GM23338 (cell line): ENCODE results near the gene STX16. TPM values are rescaled to one million over a fixed set of nuclear protein-coding genes. Genes with fewer than 3 reads are reported as not detected.

Source experiments
- ATAC-seq: fragments of 200-7000 bp; cut with Tn5 transposase; 3 replicates; pipeline ENCODE4 v1.9.1; 2020
- DNase-seq: peaks from one replicate; pipeline ENCODE4 v3.0.0-alpha.2; 2015; ENCODE audit warnings: low spot score
- H2AFZ ChIP-seq: fragments of 200-600 bp; sonication (generic); 2 replicates; pipeline ENCODE4 v1.8.0; 2016; ENCODE audit warnings: antibody characterized with exemption, mild to moderate bottlenecking, moderate library complexity
- H3F3A ChIP-seq: fragments of 200-600 bp; sonication (generic); replicated peaks from 2 replicates; pipeline ENCODE4 v1.8.0; 2017; ENCODE audit warnings: antibody characterized with exemption, mixed run types, low read depth
- H3K27ac ChIP-seq: fragments of 200-600 bp; sonication (generic); 2 replicates; pipeline ENCODE4 v1.6.1; 2016; ENCODE audit warnings: low read depth
- H3K27me3 ChIP-seq: fragments of 200-600 bp; sonication (generic); 2 replicates; pipeline ENCODE4 v1.8.0; 2016; ENCODE audit warnings: mild to moderate bottlenecking, mixed run types, moderate library complexity; ENCODE audit not compliant: insufficient read depth
- H3K36me3 ChIP-seq: fragments of 200-600 bp; sonication (generic); 2 replicates; pipeline ENCODE4 v1.8.0; 2016; ENCODE audit warnings: mild to moderate bottlenecking; ENCODE audit not compliant: insufficient read depth
- H3K4me1 ChIP-seq: fragments of 200-600 bp; sonication (generic); 2 replicates; pipeline ENCODE4 v1.8.0; 2016; ENCODE audit warnings: mild to moderate bottlenecking, moderate library complexity; ENCODE audit not compliant: insufficient read depth
- H3K4me2 ChIP-seq: fragments of 200-600 bp; sonication (generic); 2 replicates; pipeline ENCODE4 v1.7.1; 2017; ENCODE audit warnings: mixed run types
- H3K4me3 ChIP-seq: fragments of 200-600 bp; sonication (generic); 2 replicates; pipeline ENCODE4 v1.6.1; 2016; ENCODE audit warnings: mixed run types
- H3K79me2 ChIP-seq: fragments of 200-600 bp; sonication (generic); replicated peaks from 2 replicates; pipeline ENCODE4 v1.8.0; 2017; ENCODE audit warnings: mild to moderate bottlenecking; ENCODE audit not compliant: insufficient read depth
- H3K9me2 ChIP-seq: fragments of 200-600 bp; sonication (generic); 2 replicates; pipeline ENCODE4 v1.8.0; 2017; ENCODE audit not compliant: insufficient read depth
- H4K20me1 ChIP-seq: fragments of 200-600 bp; sonication (generic); replicated peaks from 2 replicates; pipeline ENCODE4 v1.8.0; 2017; ENCODE audit warnings: mild to moderate bottlenecking; ENCODE audit not compliant: insufficient read depth
- H3K27ac Mint-ChIP-seq: 2 replicates; pipeline ENCODE4 v1.8.0; 2020; ENCODE audit warnings: inconsistent platforms, mild to moderate bottlenecking, moderate library complexity, mixed read lengths
- H3K27me3 Mint-ChIP-seq: 3 replicates; pipeline ENCODE4 v1.8.0; 2022; ENCODE audit warnings: low read depth, mild to moderate bottlenecking, moderate library complexity, mixed read lengths, inconsistent platforms; ENCODE audit not compliant: insufficient read depth, poor library complexity
- H3K36me3 Mint-ChIP-seq: 3 replicates; pipeline ENCODE4 v1.8.0; 2021; ENCODE audit warnings: low read depth, mild to moderate bottlenecking, inconsistent platforms, moderate library complexity, mixed read lengths
- H3K4me1 Mint-ChIP-seq: 3 replicates; pipeline ENCODE4 v1.8.0; 2020; ENCODE audit warnings: mild to moderate bottlenecking, inconsistent platforms, mixed read lengths
- H3K4me3 Mint-ChIP-seq: 3 replicates; pipeline ENCODE4 v1.8.0; 2021; ENCODE audit warnings: moderate library complexity, mild to moderate bottlenecking, inconsistent platforms, mixed read lengths
- H3K9me3 Mint-ChIP-seq: 3 replicates; pipeline ENCODE4 v1.8.0; 2020; ENCODE audit warnings: moderate library complexity, mild to moderate bottlenecking, inconsistent platforms, mixed read lengths
- CREB1 ChIP-seq: fragments of 250-450 bp; sonication (Bioruptor Pico); IDR thresholded peaks from 2 replicates; pipeline ENCODE4 v1.5.0; 2020; ENCODE audit warnings: low read depth, mild to moderate bottlenecking, moderate library complexity
- EZH2 ChIP-seq: fragments of 200-600 bp; sonication (generic); IDR thresholded peaks from one replicate; pipeline ENCODE4 v1.8.0; 2017; ENCODE audit warnings: antibody characterized with exemption, mild to moderate bottlenecking, low read depth; ENCODE audit not compliant: unreplicated experiment
- EZH2phosphoT487 ChIP-seq: fragments of 200-600 bp; sonication (generic); IDR thresholded peaks from one replicate; pipeline ENCODE4 v1.8.1; 2018; ENCODE audit warnings: antibody characterized with exemption; ENCODE audit not compliant: unreplicated experiment
- JUNB ChIP-seq: IDR thresholded peaks from one replicate; pipeline ENCODE4 v1.6.1; 2016; ENCODE audit warnings: antibody characterized with exemption; ENCODE audit not compliant: unreplicated experiment
- NANOG ChIP-seq: IDR thresholded peaks from 2 replicates; pipeline ENCODE4 v1.6.1; 2016; ENCODE audit warnings: antibody characterized with exemption, borderline replicate concordance
- POLR2AphosphoS5 ChIP-seq: IDR thresholded peaks from 2 replicates; pipeline ENCODE4 v1.6.1; 2016; ENCODE audit warnings: antibody characterized with exemption, low read depth
- STAT1 ChIP-seq: IDR thresholded peaks from one replicate; pipeline ENCODE4 v1.6.1; 2016; ENCODE audit warnings: antibody characterized with exemption; ENCODE audit not compliant: unreplicated experiment
- ZNF114 ChIP-seq: fragments of 250-450 bp; sonication (Bioruptor Pico); IDR thresholded peaks from 2 replicates; pipeline ENCODE4 v1.5.0; 2020; ENCODE audit warnings: mild to moderate bottlenecking, moderate library complexity
- ZNF331 ChIP-seq: fragments of 250-450 bp; sonication (Bioruptor Pico); IDR thresholded peaks from 2 replicates; pipeline ENCODE4 v1.5.0; 2020; ENCODE audit warnings: low read depth, mild to moderate bottlenecking, moderate library complexity
- polyA plus RNA-seq: library from polyadenylated mRNA; unstranded; fragments of >200 nt; fragmentation: Nextera tagmentation; extraction: Ambion mirVana; gene quantifications from 2 replicates; pipeline ENCODE4 v1.2.1, GENCODE V29; 2016
- total RNA-seq: library from RNA; depleted of rRNA; stranded (reverse); fragments of >200 nt; shearing (Covaris generic); gene quantifications from 2 replicates; pipeline ENCODE4 v1.2.3, GENCODE V29; 2014
- TF ChIP-seq, protein P1 (sequence below): IDR thresholded peaks from one replicate; pipeline ENCODE4 v1.6.1; 2018; ENCODE audit warnings: antibody characterized with exemption; ENCODE audit not compliant: unreplicated experiment
- TF ChIP-seq, protein P2 (sequence below): IDR thresholded peaks from 2 replicates; pipeline ENCODE4 v1.6.1; 2016; ENCODE audit warnings: antibody characterized with exemption
- TF ChIP-seq, protein P3 (sequence below): fragments of 250-450 bp; sonication (Bioruptor Pico); IDR thresholded peaks from 2 replicates; pipeline ENCODE4 v1.5.0; 2020; ENCODE audit warnings: mild to moderate bottlenecking, moderate library complexity
- TF ChIP-seq, protein P4 (sequence below), 2 experiments: fragments of 200-600 bp in 1 of 2; sonication (generic) in 1 of 2; conservative IDR thresholded peaks; 2 replicates each; pipeline versions ENCODE4 v1.5.1 to v1.6.1; 2016 to 2017; ENCODE audit warnings: antibody characterized with exemption in 2 of 2, low read depth in 2 of 2, mild to moderate bottlenecking in 2 of 2, moderate library complexity in 1 of 2

STX16 gene
- total and polyA plus RNA-seq, 2 experiments from 2014 or later: 31.2 to 70.5 TPM

DNA sequence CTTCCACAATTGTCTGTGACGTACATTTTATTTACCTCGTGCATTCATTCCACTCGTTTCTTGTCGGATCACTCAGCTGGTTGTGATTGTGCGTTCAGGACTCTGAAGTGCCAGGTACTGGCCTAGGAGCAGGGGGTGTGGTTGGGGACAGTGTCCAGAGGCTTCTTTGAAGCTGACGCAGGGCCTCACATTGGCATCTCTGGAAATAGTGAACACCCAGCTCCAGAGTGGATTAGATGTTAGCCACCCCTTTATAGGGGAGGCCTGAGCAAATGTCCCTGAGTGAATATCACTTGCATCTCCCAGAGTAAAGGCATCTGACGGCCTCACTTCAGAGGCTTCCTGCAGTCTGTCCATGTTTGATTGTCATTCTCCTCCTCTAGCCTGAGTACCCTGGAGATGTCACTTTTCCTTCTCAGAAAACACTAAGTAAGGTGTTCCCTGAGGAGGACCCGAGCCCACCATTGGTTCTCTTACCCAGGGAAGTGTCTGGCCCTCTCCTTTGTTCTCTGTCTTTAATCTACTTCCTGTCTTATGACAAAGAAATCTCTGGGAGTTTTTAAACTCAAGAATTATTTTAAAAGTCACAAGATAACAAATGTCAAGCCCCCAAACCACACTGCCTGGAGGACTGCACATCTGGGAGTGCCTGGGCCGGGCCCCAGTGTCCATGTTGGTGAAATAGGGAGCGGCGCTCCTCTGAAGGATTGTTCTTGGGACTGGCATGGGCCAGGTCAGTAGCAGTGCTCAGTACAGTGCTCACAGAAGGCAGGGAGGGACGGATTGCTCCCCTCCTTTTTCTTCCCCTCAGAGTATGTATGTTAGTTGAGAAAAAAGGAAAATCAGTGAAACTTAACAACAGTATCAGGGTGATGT, 10.8 kb downstream of the STX16 start:
- H3K27me3 Mint-ChIP-seq: peaks cover 6% of the 10 kb centered on the region
- Histone ChIP-seq H3K9me2 (no peaks in the 10 kb centered on the region), H3K4me2 (no peak overlapping the region), H3K79me2 (peaks cover 100% of the 10 kb centered on the region), H3K27ac (peak overlapping the region; percentile 48; the same call in 1 of the 2 replicates), H3K27me3 (no peaks in the 10 kb centered on the region), H3K36me3 (0 out of 2 replicates have a peak, but pooled peaks cover 2% of the 10 kb centered on the region), H2AFZ (no peak overlapping the region), H3K4me3 (no peak overlapping the region), H3K4me1 (peaks cover 64% of the 10 kb centered on the region), H4K20me1 (no peaks in the 10 kb centered on the region), H3F3A (no peaks in the 10 kb centered on the region)
- H3K4me3 Mint-ChIP-seq: no peak overlapping the region
- TF ChIP-seq POLR2AphosphoS5 (no peak), NANOG (no peak), EZH2 (no peak), ZNF331 (CRISPR knock-in tag) (no peak), ZNF114 (no peak), CREB1 (CRISPR knock-in tag) (no peak), STAT1 (no peak), JUNB (no peak), EZH2phosphoT487 (no peak)
- TF ChIP-seq, protein P1, sequence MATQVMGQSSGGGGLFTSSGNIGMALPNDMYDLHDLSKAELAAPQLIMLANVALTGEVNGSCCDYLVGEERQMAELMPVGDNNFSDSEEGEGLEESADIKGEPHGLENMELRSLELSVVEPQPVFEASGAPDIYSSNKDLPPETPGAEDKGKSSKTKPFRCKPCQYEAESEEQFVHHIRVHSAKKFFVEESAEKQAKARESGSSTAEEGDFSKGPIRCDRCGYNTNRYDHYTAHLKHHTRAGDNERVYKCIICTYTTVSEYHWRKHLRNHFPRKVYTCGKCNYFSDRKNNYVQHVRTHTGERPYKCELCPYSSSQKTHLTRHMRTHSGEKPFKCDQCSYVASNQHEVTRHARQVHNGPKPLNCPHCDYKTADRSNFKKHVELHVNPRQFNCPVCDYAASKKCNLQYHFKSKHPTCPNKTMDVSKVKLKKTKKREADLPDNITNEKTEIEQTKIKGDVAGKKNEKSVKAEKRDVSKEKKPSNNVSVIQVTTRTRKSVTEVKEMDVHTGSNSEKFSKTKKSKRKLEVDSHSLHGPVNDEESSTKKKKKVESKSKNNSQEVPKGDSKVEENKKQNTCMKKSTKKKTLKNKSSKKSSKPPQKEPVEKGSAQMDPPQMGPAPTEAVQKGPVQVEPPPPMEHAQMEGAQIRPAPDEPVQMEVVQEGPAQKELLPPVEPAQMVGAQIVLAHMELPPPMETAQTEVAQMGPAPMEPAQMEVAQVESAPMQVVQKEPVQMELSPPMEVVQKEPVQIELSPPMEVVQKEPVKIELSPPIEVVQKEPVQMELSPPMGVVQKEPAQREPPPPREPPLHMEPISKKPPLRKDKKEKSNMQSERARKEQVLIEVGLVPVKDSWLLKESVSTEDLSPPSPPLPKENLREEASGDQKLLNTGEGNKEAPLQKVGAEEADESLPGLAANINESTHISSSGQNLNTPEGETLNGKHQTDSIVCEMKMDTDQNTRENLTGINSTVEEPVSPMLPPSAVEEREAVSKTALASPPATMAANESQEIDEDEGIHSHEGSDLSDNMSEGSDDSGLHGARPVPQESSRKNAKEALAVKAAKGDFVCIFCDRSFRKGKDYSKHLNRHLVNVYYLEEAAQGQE: no peak
- TF ChIP-seq, protein P2, sequence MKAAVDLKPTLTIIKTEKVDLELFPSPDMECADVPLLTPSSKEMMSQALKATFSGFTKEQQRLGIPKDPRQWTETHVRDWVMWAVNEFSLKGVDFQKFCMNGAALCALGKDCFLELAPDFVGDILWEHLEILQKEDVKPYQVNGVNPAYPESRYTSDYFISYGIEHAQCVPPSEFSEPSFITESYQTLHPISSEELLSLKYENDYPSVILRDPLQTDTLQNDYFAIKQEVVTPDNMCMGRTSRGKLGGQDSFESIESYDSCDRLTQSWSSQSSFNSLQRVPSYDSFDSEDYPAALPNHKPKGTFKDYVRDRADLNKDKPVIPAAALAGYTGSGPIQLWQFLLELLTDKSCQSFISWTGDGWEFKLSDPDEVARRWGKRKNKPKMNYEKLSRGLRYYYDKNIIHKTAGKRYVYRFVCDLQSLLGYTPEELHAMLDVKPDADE: no peak
- TF ChIP-seq, protein P3, sequence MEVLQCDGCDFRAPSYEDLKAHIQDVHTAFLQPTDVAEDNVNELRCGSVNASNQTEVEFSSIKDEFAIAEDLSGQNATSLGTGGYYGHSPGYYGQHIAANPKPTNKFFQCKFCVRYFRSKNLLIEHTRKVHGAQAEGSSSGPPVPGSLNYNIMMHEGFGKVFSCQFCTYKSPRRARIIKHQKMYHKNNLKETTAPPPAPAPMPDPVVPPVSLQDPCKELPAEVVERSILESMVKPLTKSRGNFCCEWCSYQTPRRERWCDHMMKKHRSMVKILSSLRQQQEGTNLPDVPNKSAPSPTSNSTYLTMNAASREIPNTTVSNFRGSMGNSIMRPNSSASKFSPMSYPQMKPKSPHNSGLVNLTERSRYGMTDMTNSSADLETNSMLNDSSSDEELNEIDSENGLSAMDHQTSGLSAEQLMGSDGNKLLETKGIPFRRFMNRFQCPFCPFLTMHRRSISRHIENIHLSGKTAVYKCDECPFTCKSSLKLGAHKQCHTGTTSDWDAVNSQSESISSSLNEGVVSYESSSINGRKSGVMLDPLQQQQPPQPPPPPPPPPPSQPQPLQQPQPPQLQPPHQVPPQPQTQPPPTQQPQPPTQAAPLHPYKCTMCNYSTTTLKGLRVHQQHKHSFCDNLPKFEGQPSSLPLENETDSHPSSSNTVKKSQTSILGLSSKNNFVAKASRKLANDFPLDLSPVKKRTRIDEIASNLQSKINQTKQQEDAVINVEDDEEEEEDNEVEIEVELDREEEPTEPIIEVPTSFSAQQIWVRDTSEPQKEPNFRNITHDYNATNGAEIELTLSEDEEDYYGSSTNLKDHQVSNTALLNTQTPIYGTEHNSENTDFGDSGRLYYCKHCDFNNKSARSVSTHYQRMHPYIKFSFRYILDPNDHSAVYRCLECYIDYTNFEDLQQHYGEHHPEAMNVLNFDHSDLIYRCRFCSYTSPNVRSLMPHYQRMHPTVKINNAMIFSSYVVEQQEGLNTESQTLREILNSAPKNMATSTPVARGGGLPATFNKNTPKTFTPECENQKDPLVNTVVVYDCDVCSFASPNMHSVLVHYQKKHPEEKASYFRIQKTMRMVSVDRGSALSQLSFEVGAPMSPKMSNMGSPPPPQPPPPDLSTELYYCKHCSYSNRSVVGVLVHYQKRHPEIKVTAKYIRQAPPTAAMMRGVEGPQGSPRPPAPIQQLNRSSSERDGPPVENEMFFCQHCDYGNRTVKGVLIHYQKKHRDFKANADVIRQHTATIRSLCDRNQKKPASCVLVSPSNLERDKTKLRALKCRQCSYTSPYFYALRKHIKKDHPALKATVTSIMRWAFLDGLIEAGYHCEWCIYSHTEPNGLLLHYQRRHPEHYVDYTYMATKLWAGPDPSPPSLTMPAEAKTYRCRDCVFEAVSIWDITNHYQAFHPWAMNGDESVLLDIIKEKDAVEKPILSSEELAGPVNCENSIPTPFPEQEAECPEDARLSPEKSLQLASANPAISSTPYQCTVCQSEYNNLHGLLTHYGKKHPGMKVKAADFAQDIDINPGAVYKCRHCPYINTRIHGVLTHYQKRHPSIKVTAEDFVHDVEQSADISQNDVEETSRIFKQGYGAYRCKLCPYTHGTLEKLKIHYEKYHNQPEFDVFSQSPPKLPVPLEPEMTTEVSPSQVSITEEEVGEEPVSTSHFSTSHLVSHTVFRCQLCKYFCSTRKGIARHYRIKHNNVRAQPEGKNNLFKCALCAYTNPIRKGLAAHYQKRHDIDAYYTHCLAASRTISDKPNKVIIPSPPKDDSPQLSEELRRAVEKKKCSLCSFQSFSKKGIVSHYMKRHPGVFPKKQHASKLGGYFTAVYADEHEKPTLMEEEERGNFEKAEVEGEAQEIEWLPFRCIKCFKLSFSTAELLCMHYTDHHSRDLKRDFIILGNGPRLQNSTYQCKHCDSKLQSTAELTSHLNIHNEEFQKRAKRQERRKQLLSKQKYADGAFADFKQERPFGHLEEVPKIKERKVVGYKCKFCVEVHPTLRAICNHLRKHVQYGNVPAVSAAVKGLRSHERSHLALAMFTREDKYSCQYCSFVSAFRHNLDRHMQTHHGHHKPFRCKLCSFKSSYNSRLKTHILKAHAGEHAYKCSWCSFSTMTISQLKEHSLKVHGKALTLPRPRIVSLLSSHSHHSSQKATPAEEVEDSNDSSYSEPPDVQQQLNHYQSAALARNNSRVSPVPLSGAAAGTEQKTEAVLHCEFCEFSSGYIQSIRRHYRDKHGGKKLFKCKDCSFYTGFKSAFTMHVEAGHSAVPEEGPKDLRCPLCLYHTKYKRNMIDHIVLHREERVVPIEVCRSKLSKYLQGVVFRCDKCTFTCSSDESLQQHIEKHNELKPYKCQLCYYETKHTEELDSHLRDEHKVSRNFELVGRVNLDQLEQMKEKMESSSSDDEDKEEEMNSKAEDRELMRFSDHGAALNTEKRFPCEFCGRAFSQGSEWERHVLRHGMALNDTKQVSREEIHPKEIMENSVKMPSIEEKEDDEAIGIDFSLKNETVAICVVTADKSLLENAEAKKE: no peak
- TF ChIP-seq, protein P4, sequence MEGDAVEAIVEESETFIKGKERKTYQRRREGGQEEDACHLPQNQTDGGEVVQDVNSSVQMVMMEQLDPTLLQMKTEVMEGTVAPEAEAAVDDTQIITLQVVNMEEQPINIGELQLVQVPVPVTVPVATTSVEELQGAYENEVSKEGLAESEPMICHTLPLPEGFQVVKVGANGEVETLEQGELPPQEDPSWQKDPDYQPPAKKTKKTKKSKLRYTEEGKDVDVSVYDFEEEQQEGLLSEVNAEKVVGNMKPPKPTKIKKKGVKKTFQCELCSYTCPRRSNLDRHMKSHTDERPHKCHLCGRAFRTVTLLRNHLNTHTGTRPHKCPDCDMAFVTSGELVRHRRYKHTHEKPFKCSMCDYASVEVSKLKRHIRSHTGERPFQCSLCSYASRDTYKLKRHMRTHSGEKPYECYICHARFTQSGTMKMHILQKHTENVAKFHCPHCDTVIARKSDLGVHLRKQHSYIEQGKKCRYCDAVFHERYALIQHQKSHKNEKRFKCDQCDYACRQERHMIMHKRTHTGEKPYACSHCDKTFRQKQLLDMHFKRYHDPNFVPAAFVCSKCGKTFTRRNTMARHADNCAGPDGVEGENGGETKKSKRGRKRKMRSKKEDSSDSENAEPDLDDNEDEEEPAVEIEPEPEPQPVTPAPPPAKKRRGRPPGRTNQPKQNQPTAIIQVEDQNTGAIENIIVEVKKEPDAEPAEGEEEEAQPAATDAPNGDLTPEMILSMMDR (conservative IDR thresholded peaks at IDR 0.05; ENCODE audit: low read depth in 2 of 2): no peak
- no peak for DNase-seq
- H3K9me3 Mint-ChIP-seq: no peaks in the 10 kb centered on the region
- peaks cover 84% of the 10 kb centered on the region for H3K4me1 Mint-ChIP-seq
- H3K27ac Mint-ChIP-seq: peak overlapping the region; percentile 64
- no peak for ATAC-seq
- peaks cover 36% of the 10 kb centered on the region; the same call in 2 of the 3 replicates for H3K36me3 Mint-ChIP-seq
